ENCODE measurements around the gene FAM187B. TPM values are rescaled to one million over a fixed set of nuclear protein-coding genes. Genes with fewer than 3 reads are reported as not detected.

FAM187B gene
- polyA plus RNA-seq, 1 experiment, result not detected

GRCh38 chr19:35265900-35266519, 37.5 kb upstream of the FAM187B start:
- Histone ChIP-seq H3K4me3 (ENCODE audit: low read depth, low read length) (no peak overlapping the region), H3K27me3 (ENCODE audit: control insufficient read depth, insufficient read depth, low read length) (no peaks in the 10 kb centered on the region), H3K36me3 (ENCODE audit: control insufficient read depth, insufficient read depth, low read length) (peaks cover 7% of the 10 kb centered on the region)
- no peak for DNase-seq (ENCODE audit: low read depth)
- ChIA-PET CTCF (interaction anchor here (1.7 kb wide), 1 partner anchor 199 kb away, joined by 4 read pairs; no protein-coding TSS in a partner anchor), POLR2A (no interaction called here)
- TF ChIP-seq CTCF (IDR thresholded peaks at IDR 0.05; ENCODE audit: insufficient read depth, low read depth, low read length), result no peak

- POLR2A ChIA-PET, result no interaction called here
- CTCF ChIA-PET, result interaction anchor here (0.8 to 1.7 kb wide), 3 partner anchors 123 to 198 kb away, joined by 3 to 7 read pairs (median 4); partner anchors contain the start of gene FXYD7
Observed at GRCh38 chr19:35265126-35265899, 36.8 kb upstream of the FAM187B start.

GRCh38 chr19:35264268-35265125, 36.0 kb upstream of the FAM187B start:
- CTCF ChIA-PET, result interaction anchor here (0.8 to 1.7 kb wide), 5 partner anchors 122 to 197 kb away, joined by 3 to 7 read pairs (median 3); partner anchors contain the start of gene FXYD7
- TF ChIP-seq CTCF (IDR thresholded peaks at IDR 0.05; ENCODE audit: insufficient read depth, low read depth, low read length), result no peak
- Histone ChIP-seq H3K4me3 (ENCODE audit: low read depth, low read length) (no peak overlapping the region), H3K36me3 (ENCODE audit: control insufficient read depth, insufficient read depth, low read length) (peaks cover 2% of the 10 kb centered on the region; the same call in 1 of the 2 replicates), H3K27me3 (ENCODE audit: control insufficient read depth, insufficient read depth, low read length) (peaks cover 2% of the 10 kb centered on the region; the same call in 1 of the 2 replicates)
- DNase-seq (ENCODE audit: low read depth), result no peak
- POLR2A ChIA-PET, result no interaction called here

More at GRCh38 chr19:35265126-35265899, 36.8 kb upstream of the FAM187B start:
- no peak for TF ChIP-seq CTCF (IDR thresholded peaks at IDR 0.05; ENCODE audit: insufficient read depth, low read depth, low read length)
- peaks cover 4% of the 10 kb centered on the region for H3K36me3 ChIP-seq (ENCODE audit: control insufficient read depth, insufficient read depth, low read length)
- no peak for DNase-seq (ENCODE audit: low read depth)
- H3K4me3 ChIP-seq (ENCODE audit: low read depth, low read length), result no peak overlapping the region
- H3K27me3 ChIP-seq (ENCODE audit: control insufficient read depth, insufficient read depth, low read length), result peaks cover 2% of the 10 kb centered on the region; the same call in 1 of the 2 replicates

- POLR2A ChIA-PET, result no interaction called here
- no peak for DNase-seq (ENCODE audit: low read depth)
- no peak overlapping the region for H3K4me3 ChIP-seq (ENCODE audit: low read depth, low read length)
- H3K27me3 ChIP-seq (ENCODE audit: control insufficient read depth, insufficient read depth, low read length), result peaks cover 6% of the 10 kb centered on the region
- TF ChIP-seq CTCF (IDR thresholded peaks at IDR 0.05; ENCODE audit: insufficient read depth, low read depth, low read length), result no peak
- peaks cover 2% of the 10 kb centered on the region; the same call in 1 of the 2 replicates for H3K36me3 ChIP-seq (ENCODE audit: control insufficient read depth, insufficient read depth, low read length)
- CTCF ChIA-PET, result interaction anchor here (1.5 kb wide), 1 partner anchor 127 kb away, joined by 4 read pairs; the partner anchor contains the start of gene LGI4
Observed at GRCh38 chr19:35262101-35262761, 33.7 kb upstream of the FAM187B start.
